HG03066 (cell line): Measurements from ENCODE around the gene SLFN5.
"Not testable (repeated sequence)": the region's sequence is repeated elsewhere in the genome, so short reads cannot be mapped to it uniquely, and the experiment has no call there.

Experiments used
- ATAC-seq: cut with Tn5 transposase; IDR thresholded peaks from one replicate; pipeline ENCODE4 v1.9.1; 2021; ENCODE audit warnings: low read depth; ENCODE audit not compliant: unreplicated experiment

The SLFN5 gene

GRCh38 chr17:35242805-35243560 lies at the start of gene SLFN5:
SLFN5 (plus strand) TSS chr17:35243072; CDS start chr17:35258691, 15,619 bp downstream.
- peak; percentile 75 for ATAC-seq

DNA sequence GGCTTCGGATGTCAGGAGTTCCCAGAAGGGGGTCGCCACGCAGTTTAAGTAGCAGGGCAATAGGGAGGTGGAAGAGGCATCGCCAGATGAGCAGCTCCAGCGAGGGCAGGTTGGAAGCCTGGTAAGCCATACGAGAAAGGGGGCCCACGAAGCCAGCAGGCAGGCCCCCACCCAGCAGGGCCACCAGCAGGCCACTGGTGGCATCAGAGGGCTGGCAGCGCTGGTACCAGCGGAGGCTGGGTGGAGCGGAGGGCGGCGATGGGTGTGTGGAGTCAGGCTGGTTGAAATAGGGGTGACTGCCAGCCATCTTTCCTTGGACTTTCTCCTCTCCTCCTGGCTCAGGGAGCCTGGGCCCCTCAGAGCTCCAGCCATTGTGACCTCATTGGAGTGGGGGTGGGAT lies 48.9 kb upstream of the SLFN5 start, which contains the start of gene SLC35G3:
TSS of gene SLC35G3 (minus strand) at position 393 of the 400 bp plus-strand sequence. CDS start at position 307, 86 bp downstream.
- not testable (repeated sequence) for ATAC-seq

- ATAC-seq: not testable (repeated sequence)
Measured at GRCh38 chr17:35195062-35195461, 47.8 kb upstream of the SLFN5 start.

GRCh38 chr17:35202582-35202981 lies 40.3 kb upstream of the SLFN5 start:
- not testable (repeated sequence) for ATAC-seq

GRCh38 chr17:35210741-35211140 lies 32.1 kb upstream of the SLFN5 start:
- ATAC-seq: no peak

- ATAC-seq: no peak
Measured at GRCh38 chr17:35212668-35213067, 30.2 kb upstream of the SLFN5 start.

DNA sequence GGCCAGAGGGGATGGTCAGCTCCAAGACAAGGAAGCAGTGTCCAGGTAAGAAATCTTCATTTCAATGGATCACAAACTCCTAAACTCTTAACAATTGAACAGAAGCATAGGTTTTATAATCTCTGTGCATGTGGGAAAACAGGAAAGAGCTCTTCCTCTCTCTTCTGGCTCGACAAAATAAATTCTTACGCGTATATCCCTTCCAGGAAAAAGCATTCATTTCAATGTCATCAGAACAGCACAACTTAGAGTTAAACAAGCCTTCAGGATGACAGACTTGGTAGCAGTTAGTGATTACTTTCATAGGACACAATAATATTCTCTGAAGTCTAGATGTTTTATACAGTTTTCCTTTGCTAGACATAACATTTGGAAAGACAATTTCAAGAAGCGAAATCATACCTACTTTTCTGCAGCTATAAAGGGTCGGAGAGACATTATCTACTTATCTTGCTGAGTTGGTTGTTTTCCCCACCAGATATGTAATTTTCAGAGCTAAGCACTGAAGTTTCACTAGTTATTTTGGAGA lies 29.4 kb upstream of the SLFN5 start:
- no peak for ATAC-seq

GRCh38 chr17:35214192-35214591 lies 28.7 kb upstream of the SLFN5 start:
- no peak for ATAC-seq

GRCh38 chr17:35214631-35215273 lies 28.1 kb upstream of the SLFN5 start:
- no peak for ATAC-seq

DNA sequence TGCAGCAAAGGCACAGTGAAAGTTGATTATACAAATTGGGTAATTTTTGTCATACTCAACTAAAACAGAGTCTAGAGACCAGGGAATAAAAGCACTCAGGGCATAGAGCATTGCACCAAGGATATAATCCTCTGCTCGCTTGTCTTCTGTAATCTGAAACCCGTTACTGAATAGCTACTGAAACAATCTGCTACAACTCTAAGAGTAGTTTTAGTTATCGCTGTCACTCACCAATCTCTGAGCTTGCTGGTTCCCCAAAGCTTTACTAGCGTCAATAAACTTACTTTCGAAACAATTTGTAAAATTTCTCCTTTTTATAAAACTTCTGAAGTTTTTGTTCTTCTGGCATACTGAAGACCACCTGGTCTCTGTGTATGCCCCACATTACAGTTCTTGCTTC lies 25.8 kb upstream of the SLFN5 start:
- ATAC-seq: no peak

DNA sequence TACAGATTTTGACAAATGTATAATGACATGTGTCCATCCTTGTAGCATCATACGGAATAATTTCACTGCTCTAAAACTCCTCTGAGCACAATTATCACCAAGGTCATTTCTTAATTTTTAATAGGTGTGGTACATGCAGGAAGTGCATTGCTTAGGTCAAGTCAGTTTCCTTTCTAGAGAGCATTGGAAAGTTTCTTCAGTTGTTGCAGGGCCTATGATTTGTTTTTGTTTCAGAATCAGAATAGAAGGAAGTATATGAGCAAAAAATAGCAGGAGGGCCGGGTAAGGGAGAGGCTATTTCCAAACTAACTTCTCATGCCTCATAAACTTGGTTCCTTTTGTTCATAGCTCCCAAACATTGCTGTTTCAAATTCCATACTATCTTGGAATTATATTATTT lies 24.0 kb upstream of the SLFN5 start:
- no peak for ATAC-seq

DNA sequence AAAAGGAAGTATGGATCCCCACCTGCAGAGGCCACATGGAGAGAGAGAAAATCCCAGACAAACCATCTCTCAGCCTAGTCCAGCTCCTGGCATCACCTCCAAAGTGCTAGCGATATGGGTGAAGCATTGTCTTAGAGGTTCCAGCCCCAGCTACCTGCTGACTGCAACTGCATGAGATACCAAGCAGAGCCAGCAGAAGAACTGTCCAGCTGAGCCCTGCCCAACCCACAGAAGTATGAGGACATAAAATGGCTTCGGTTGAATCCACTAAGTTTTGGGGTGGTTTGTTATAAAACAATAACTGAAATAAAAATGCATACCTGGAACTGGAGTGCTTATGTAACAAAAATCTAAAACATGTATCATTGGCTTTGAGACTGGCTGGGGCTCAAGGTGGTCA lies 20.4 kb upstream of the SLFN5 start:
- no peak for ATAC-seq

DNA sequence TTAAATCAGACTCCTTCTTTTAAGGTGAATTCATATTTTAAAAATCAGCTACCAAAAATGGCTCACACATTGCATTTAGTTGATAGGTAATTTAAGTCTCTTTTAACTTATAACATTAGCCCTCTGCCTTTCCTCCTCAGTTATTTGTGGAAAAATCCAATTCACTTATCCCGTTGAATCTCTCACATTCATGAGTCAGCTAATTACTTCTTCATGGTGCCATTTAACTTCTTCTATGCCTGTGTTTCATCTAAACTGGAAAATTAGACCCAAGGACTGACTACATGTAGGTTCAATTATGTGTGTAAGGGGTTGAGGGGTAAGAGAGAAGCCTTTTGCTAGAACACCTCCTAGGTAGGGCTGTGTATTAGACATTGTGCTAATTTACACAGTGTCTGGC lies 18.4 kb upstream of the SLFN5 start:
- no peak for ATAC-seq

DNA sequence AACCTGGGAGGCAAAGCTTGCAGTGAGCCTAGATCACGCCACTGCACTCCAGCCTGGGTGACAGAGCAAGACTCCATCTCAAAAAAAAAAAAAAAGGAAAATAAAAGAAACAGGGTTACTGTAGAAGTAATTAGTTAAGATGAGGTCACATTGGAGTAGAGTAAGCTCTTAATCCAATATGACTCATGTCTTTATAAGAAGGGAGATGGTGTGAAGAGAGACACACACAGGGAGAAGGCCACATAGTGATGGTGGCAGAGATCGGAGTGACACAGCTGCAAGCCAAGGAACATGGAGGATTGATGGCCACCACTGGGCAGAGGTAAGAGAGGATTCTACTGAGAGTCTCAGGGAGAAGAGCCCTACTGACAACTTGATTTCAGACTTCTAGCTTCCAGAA lies 15.3 kb upstream of the SLFN5 start:
- no peak for ATAC-seq

DNA sequence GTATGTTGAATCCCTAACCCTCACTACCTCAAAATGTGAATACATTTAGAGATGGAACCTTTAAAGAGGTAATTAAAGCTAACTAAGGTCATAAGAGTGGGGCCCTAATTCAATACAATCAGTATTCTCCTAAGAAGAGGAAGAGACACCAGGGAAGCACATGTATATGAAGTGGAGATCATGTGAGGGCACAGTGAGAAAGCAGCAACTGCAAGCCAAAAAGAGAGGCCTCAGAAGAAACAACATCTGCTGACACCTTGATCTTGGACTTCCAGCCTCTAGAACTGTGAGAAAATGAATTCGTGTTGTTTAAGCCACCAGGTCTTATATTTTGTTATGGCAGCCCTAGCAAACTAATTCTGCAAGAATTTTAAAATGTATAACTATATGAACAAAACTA lies 13.2 kb upstream of the SLFN5 start:
- ATAC-seq: no peak

GRCh38 chr17:35234315-35234714 lies 8.6 kb upstream of the SLFN5 start:
- ATAC-seq: not testable (repeated sequence)

DNA sequence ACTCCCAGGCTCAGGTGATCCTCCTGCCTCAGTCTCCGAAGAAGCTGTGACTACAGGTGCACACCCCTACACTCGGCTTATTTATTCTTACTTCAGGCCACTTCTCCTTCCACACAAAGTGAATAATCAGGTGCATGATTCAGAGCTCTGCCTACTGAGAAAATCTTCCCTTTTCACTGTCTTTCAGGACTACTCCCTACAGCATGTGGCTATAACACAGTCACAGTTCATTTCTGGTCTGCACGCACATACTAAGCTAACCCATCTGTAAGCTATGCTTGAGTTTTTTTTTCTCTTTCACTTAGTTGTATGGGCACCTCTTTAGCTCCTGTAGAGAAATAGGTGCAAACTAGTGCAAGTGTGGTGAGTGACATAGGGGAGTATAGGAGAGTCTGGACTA lies 7.6 kb upstream of the SLFN5 start:
- ATAC-seq: no peak

GRCh38 chr17:35235917-35236316 lies 7.0 kb upstream of the SLFN5 start:
- ATAC-seq: no peak

DNA sequence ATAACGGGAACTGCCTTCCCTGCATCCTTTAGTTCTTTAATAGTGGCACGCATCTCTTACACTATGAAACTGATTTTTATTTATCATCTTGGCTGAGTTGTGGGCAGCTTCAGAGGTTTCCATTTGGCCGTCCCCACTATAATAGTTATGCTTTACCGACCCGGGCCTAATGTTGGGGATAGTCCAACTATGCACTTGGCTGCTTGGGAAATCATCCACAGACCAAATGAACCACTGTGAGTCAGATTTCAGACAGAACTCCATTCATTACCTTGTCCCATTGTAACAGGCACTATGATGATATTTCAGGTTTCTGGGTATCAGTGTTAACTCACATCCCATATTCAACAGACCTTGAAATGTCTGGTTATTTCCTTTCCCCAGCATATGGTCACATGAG lies 6.1 kb upstream of the SLFN5 start:
- ATAC-seq: no peak

DNA sequence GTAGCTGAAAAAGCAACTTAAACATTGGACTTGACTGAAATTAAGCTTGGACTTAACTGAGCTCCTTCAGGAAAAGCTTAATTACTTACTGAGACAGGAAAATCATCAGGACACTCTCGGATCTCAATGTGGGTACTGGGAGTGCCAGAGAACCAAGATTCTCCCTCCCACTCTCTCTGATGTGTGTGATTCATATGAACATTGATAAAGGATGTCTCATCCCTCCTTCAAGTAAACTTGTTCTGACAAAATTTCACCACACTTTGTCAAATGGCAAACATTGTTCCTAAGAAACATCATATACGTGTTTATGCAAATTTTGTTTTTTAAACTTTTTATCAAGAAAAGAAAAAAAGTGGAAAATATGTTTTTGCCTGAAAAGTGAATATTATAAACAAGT lies 4.1 kb upstream of the SLFN5 start:
- no peak for ATAC-seq

- no peak for ATAC-seq
Measured at GRCh38 chr17:35239823-35240222, 3.0 kb upstream of the SLFN5 start.

DNA sequence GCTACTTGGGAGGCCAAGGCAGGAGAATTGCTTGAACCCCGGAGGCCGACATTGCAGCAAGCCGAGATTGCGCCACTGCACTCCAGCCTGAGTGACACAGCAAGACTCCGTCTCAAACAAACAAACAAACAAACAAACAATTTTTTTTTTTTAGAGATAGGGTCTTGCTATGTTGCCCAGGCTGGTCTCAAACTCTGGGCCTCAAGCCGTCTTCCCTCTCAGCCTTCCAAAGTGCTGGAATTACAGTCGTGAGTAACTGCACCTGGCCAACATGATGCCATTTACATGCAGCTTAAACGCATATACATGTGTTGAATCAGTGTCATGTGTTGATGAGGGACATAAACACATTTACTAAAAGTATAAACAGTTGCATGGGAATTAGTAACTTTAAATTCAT lies 2.0 kb upstream of the SLFN5 start:
- ATAC-seq: no peak
